ENCODE measurements around the gene FAM163A.

FAM163A gene

GRCh38 chr1:179807691-179808485 lies 64.8 kb downstream of the FAM163A start:
- no peak for DNase-seq (ENCODE audit: extremely low spot score)
- no peak for TF ChIP-seq CTBP1 (IDR thresholded peaks at IDR 0.05; ENCODE audit: borderline replicate concordance)
- TF ChIP-seq SUZ12 (IDR thresholded peaks at IDR 0.05) = no peak
- POLR2A ChIA-PET = no interaction called here
- CTCF ChIA-PET = interaction anchor here (9.9 kb wide), 1 partner anchor 102 kb away, joined by 288 read pairs; no protein-coding TSS in a partner anchor

DNA sequence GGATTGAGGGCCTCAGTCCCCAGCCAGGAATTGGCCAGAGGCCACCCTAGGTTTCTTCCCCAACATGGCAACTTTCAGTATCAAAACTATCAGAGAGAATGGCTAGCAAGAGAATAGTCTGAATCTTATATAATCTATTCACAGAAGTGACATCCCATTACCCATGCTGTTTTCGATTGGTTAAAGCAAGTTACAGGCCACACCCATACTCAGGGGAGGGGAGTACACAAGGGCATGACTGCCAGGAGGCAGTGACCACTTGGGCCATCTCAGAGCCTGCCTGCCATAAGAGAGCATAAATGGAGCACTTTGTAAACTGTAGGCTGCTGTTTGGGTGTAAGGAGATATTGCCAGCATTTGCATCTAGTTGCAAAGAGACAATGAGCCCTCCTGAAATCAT lies 65.4 kb downstream of the FAM163A start:
- DNase-seq (ENCODE audit: extremely low spot score) = no peak
- POLR2A ChIA-PET = no interaction called here
- CTCF ChIA-PET = interaction anchor here (0.7 to 9.9 kb wide), 5 partner anchors 10 to 331 kb away, joined by 3 to 288 read pairs (median 16); no protein-coding TSS in a partner anchor
- no peak for TF ChIP-seq ZNF384 (IDR thresholded peaks at IDR 0.05)

- ChIA-PET POLR2A (interaction anchor here (1.0 to 1.2 kb wide), 2 partner anchors 9 to 103 kb away, joined by 4 to 5 read pairs; no protein-coding TSS in a partner anchor), CTCF (interaction anchor here (0.5 to 9.9 kb wide), 27 partner anchors 9 to 689 kb away, joined by 3 to 288 read pairs (median 3); no protein-coding TSS in a partner anchor)
- no peak for TF ChIP-seq ZNF384 (IDR thresholded peaks at IDR 0.05)
- TF ChIP-seq, protein P1, sequence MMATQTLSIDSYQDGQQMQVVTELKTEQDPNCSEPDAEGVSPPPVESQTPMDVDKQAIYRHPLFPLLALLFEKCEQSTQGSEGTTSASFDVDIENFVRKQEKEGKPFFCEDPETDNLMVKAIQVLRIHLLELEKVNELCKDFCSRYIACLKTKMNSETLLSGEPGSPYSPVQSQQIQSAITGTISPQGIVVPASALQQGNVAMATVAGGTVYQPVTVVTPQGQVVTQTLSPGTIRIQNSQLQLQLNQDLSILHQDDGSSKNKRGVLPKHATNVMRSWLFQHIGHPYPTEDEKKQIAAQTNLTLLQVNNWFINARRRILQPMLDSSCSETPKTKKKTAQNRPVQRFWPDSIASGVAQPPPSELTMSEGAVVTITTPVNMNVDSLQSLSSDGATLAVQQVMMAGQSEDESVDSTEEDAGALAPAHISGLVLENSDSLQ (IDR thresholded peaks at IDR 0.05) = peak; percentile 56
- DNase-seq (ENCODE audit: extremely low spot score) = peak; percentile 85
Measured at GRCh38 chr1:179809506-179810366, 66.6 kb downstream of the FAM163A start.

GRCh38 chr1:179810367-179810715 lies 67.2 kb downstream of the FAM163A start:
- TF ChIP-seq ARNT (IDR thresholded peaks at IDR 0.05) (no peak), FOXA1 (IDR thresholded peaks at IDR 0.05) (no peak), NFRKB (IDR thresholded peaks at IDR 0.05) (no peak), TARDBP (IDR thresholded peaks at IDR 0.05) (no peak), ELF4 (IDR thresholded peaks at IDR 0.05) (no peak), FOXM1 (IDR thresholded peaks at IDR 0.05; ENCODE audit: borderline replicate concordance) (no peak), FOXK2 (IDR thresholded peaks at IDR 0.05) (no peak), LEF1 (IDR thresholded peaks at IDR 0.05; ENCODE audit: borderline replicate concordance) (no peak), SUZ12 (IDR thresholded peaks at IDR 0.05) (no peak), L3MBTL2 (conservative IDR thresholded peaks at IDR 0.05) (no peak)
- TF ChIP-seq, protein P1 (IDR thresholded peaks at IDR 0.05) = no peak
- ChIA-PET CTCF (interaction anchor here (0.5 to 9.9 kb wide), 23 partner anchors 9 to 689 kb away, joined by 3 to 288 read pairs (median 3); no protein-coding TSS in a partner anchor), POLR2A (interaction anchor here (1.0 to 1.2 kb wide), 2 partner anchors 10 to 104 kb away, joined by 4 to 5 read pairs; no protein-coding TSS in a partner anchor)
- DNase-seq (ENCODE audit: extremely low spot score) = no peak

DNA sequence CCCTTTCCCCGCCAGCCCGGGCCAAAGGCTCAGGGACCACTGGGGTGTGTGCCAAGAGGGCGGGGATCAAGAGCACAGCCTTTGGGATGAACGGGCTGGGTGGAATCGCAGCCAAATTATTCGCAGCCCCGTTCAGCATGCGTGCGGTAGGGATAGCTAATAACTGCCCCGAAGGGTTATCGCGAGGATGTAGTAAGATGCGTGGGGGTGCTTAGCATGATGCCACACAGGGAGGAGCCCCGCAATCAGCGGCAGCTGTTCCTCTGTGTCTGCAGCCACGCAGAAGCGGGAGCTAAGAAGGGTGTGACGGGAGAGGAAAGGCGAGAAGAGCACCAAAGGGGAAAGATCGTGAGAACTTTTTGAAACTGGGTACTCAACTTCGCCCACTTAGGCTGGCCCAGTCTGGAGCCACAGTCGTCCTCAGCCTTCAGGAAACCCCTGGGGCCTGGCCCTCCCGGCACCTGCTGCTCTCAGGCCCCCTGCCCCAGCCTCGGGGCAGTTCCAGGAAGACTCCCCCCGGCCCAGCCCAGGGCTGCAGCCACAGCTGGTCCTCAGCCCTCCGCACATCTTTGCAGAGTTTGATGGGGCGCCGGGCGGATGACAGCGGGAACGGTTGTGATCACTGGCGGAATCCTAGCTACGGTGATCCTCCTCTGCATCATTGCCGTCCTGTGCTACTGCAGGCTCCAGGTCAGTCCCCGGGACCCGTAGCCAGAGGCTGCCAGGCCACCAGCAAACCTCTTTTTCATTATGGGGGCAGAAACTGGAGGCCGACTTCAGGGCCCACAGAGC lies 69.6 kb downstream of the FAM163A start:
- POLR2A ChIA-PET = no interaction called here
- no peak for DNase-seq (ENCODE audit: extremely low spot score)
- CTCF ChIA-PET = interaction anchor here (0.6 to 9.9 kb wide), 3 partner anchors 92 to 356 kb away, joined by 3 to 288 read pairs (median 4); no protein-coding TSS in a partner anchor
- no peak for TF ChIP-seq FOXA1 (IDR thresholded peaks at IDR 0.05)
- TF ChIP-seq SP1 (IDR thresholded peaks at IDR 0.05) = no peak
- no peak for TF ChIP-seq ELF4 (IDR thresholded peaks at IDR 0.05)
- no peak for TF ChIP-seq LEF1 (IDR thresholded peaks at IDR 0.05; ENCODE audit: borderline replicate concordance)
- no peak for TF ChIP-seq ARNT (IDR thresholded peaks at IDR 0.05)

- DNase-seq (ENCODE audit: extremely low spot score) = no peak
- ChIA-PET CTCF (interaction anchor here (0.6 to 9.9 kb wide), 39 partner anchors 10 to 767 kb away, joined by 3 to 288 read pairs (median 4); partner anchors contain the start of gene QSOX1), POLR2A (interaction anchor here (0.8 to 1.2 kb wide), 5 partner anchors 14 to 365 kb away, joined by 3 to 4 read pairs (median 4); no protein-coding TSS in a partner anchor)
- TF ChIP-seq, protein P1 (IDR thresholded peaks at IDR 0.05) = no peak
- TF ChIP-seq NFRKB (IDR thresholded peaks at IDR 0.05) (no peak), SP1 (IDR thresholded peaks at IDR 0.05) (no peak), FOXK2 (IDR thresholded peaks at IDR 0.05) (no peak), HDGF (IDR thresholded peaks at IDR 0.05; ENCODE audit: borderline replicate concordance) (no peak), ZNF384 (IDR thresholded peaks at IDR 0.05) (no peak), TARDBP (IDR thresholded peaks at IDR 0.05) (no peak), FOXM1 (IDR thresholded peaks at IDR 0.05; ENCODE audit: borderline replicate concordance) (no peak), BHLHE40 (IDR thresholded peaks at IDR 0.05; ENCODE audit: borderline replicate concordance) (no peak), ELF4 (IDR thresholded peaks at IDR 0.05) (no peak), ARNT (IDR thresholded peaks at IDR 0.05) (no peak), SUZ12 (IDR thresholded peaks at IDR 0.05) (no peak), LEF1 (IDR thresholded peaks at IDR 0.05; ENCODE audit: borderline replicate concordance) (no peak), CTBP1 (IDR thresholded peaks at IDR 0.05; ENCODE audit: borderline replicate concordance) (no peak), L3MBTL2 (conservative IDR thresholded peaks at IDR 0.05) (no peak), FOXA1 (IDR thresholded peaks at IDR 0.05) (no peak)
Measured at GRCh38 chr1:179813626-179814545, 70.8 kb downstream of the FAM163A start.
